ENCODE data around the gene ADAMTS9.

The ADAMTS9 gene

GRCh38 chr3:64616953-64617352, 70.8 kb downstream of the ADAMTS9 start:
- no peak for DNase-seq

GRCh38 chr3:64612916-64613526, 74.8 kb downstream of the ADAMTS9 start:
- no peak for DNase-seq

GRCh38 chr3:64612082-64612860, 75.5 kb downstream of the ADAMTS9 start:
- DNase-seq, result no peak

GRCh38 chr3:64608741-64609140, 79.1 kb downstream of the ADAMTS9 start:
- DNase-seq, result no peak

GRCh38 chr3:64607032-64607551, 80.7 kb downstream of the ADAMTS9 start:
- DNase-seq, result no peak

GRCh38 chr3:64604313-64604712, 83.5 kb downstream of the ADAMTS9 start:
- no peak for DNase-seq

- DNase-seq, result no peak
These were observed 86.0 kb downstream of the ADAMTS9 start for GRCh38 chr3:64601824-64602223.

- DNase-seq, result no peak
These were observed 87.4 kb downstream of the ADAMTS9 start for GRCh38 chr3:64600246-64600950.

GRCh38 chr3:64599651-64600050, 88.1 kb downstream of the ADAMTS9 start:
- DNase-seq, result no peak

GRCh38 chr3:64595253-64595694, 92.5 kb downstream of the ADAMTS9 start:
- no peak for DNase-seq

- DNase-seq, result no peak
These were observed 93.7 kb downstream of the ADAMTS9 start for GRCh38 chr3:64594134-64594533.

- DNase-seq, result no peak
These were observed 94.5 kb downstream of the ADAMTS9 start for GRCh38 chr3:64593350-64593749.

- DNase-seq, result no peak
These were observed 96.2 kb downstream of the ADAMTS9 start for GRCh38 chr3:64591615-64592014.

- no peak for DNase-seq
These were observed 99.4 kb downstream of the ADAMTS9 start for GRCh38 chr3:64588380-64588779.

- DNase-seq, result no peak
These were observed 100.8 kb downstream of the ADAMTS9 start for GRCh38 chr3:64586952-64587351.

- no peak for DNase-seq
These were observed 103.6 kb downstream of the ADAMTS9 start for GRCh38 chr3:64584179-64584578.

GRCh38 chr3:64578797-64579196, 109.0 kb downstream of the ADAMTS9 start:
- DNase-seq, result no peak

GRCh38 chr3:64578062-64578770, 109.6 kb downstream of the ADAMTS9 start:
- DNase-seq, result no peak

GRCh38 chr3:64576211-64576775, 111.5 kb downstream of the ADAMTS9 start:
- DNase-seq, result no peak

GRCh38 chr3:64575211-64575844, 112.5 kb downstream of the ADAMTS9 start:
- no peak for DNase-seq

- DNase-seq, result no peak
These were observed 113.6 kb downstream of the ADAMTS9 start for GRCh38 chr3:64574194-64574593.

GRCh38 chr3:64571982-64572381, 115.8 kb downstream of the ADAMTS9 start:
- DNase-seq, result no peak
